Skeletal muscle satellite cell (primary cell): ENCODE data around the gene ADAMTS2.

Source experiments
- H3K27me3 ChIP-seq: 2 replicates; pipeline ENCODE4 v1.7.0; 2013; ENCODE audit warnings: low read length; ENCODE audit not compliant: control insufficient read depth, insufficient read depth
- H3K36me3 ChIP-seq: 2 replicates; pipeline ENCODE4 v1.7.0; 2013; ENCODE audit warnings: mild to moderate bottlenecking, control low read depth, low read length; ENCODE audit not compliant: insufficient read depth
- H3K4me1 ChIP-seq: 2 replicates; pipeline ENCODE4 v1.7.0; 2013; ENCODE audit warnings: low read length; ENCODE audit not compliant: control insufficient read depth, insufficient read depth
- H3K4me2 ChIP-seq: 2 replicates; pipeline ENCODE4 v1.7.0; 2013; ENCODE audit warnings: mild to moderate bottlenecking, low read length
- H3K4me3 ChIP-seq: 2 replicates; pipeline ENCODE4 v1.7.0; 2013; ENCODE audit warnings: low read length
- H3K9ac ChIP-seq: 2 replicates; pipeline ENCODE4 v1.7.0; 2013; ENCODE audit warnings: mild to moderate bottlenecking, low read depth, low read length, moderate library complexity
- H3K9me3 ChIP-seq: replicated peaks from 2 replicates; pipeline ENCODE4 v1.7.0; 2013; ENCODE audit warnings: mild to moderate bottlenecking, control low read depth, low read length

ADAMTS2 gene

GRCh38 chr5:179158556-179158955 is 186.7 kb downstream of the ADAMTS2 start:
- H3K4me1 ChIP-seq, result no peaks in the 10 kb centered on the region
- H3K4me2 ChIP-seq, result no peak overlapping the region
- H3K36me3 ChIP-seq, result peaks cover 61% of the 10 kb centered on the region
- no peak overlapping the region for H3K4me3 ChIP-seq
- no peaks in the 10 kb centered on the region for H3K27me3 ChIP-seq
- H3K9ac ChIP-seq, result no peak overlapping the region
- H3K9me3 ChIP-seq, result no peaks in the 10 kb centered on the region

- Histone ChIP-seq H3K9me3 (no peaks in the 10 kb centered on the region), H3K9ac (no peak overlapping the region), H3K4me3 (no peak overlapping the region), H3K36me3 (peaks cover 60% of the 10 kb centered on the region), H3K27me3 (no peaks in the 10 kb centered on the region), H3K4me2 (no peak overlapping the region), H3K4me1 (no peaks in the 10 kb centered on the region)
Observed at GRCh38 chr5:179154991-179155955, 190.0 kb downstream of the ADAMTS2 start.

GRCh38 chr5:179154346-179154990 is 190.8 kb downstream of the ADAMTS2 start:
- Histone ChIP-seq H3K9me3 (no peaks in the 10 kb centered on the region), H3K4me3 (no peak overlapping the region), H3K36me3 (peaks cover 67% of the 10 kb centered on the region), H3K4me1 (no peaks in the 10 kb centered on the region), H3K27me3 (no peaks in the 10 kb centered on the region), H3K4me2 (no peak overlapping the region), H3K9ac (no peak overlapping the region)

GRCh38 chr5:179153921-179154345 is 191.3 kb downstream of the ADAMTS2 start:
- no peaks in the 10 kb centered on the region for H3K9me3 ChIP-seq

GRCh38 chr5:179153341-179153901 is 191.8 kb downstream of the ADAMTS2 start:
- H3K4me2 ChIP-seq, result no peak overlapping the region
- no peaks in the 10 kb centered on the region for H3K9me3 ChIP-seq
- H3K4me1 ChIP-seq, result no peaks in the 10 kb centered on the region
- H3K9ac ChIP-seq, result no peak overlapping the region
- no peaks in the 10 kb centered on the region for H3K27me3 ChIP-seq
- H3K36me3 ChIP-seq, result peaks cover 65% of the 10 kb centered on the region
- no peak overlapping the region for H3K4me3 ChIP-seq

More at GRCh38 chr5:179153921-179154345, 191.3 kb downstream of the ADAMTS2 start:
- no peaks in the 10 kb centered on the region for H3K4me1 ChIP-seq
- H3K9ac ChIP-seq, result no peak overlapping the region
- H3K4me3 ChIP-seq, result no peak overlapping the region
- H3K36me3 ChIP-seq, result peaks cover 67% of the 10 kb centered on the region
- H3K27me3 ChIP-seq, result no peaks in the 10 kb centered on the region
- no peak overlapping the region for H3K4me2 ChIP-seq

- H3K27me3 ChIP-seq, result no peaks in the 10 kb centered on the region
- H3K4me2 ChIP-seq, result no peak overlapping the region
- H3K9me3 ChIP-seq, result no peaks in the 10 kb centered on the region
- H3K4me1 ChIP-seq, result no peaks in the 10 kb centered on the region
- no peak overlapping the region for H3K4me3 ChIP-seq
- peaks cover 66% of the 10 kb centered on the region for H3K36me3 ChIP-seq
- no peak overlapping the region for H3K9ac ChIP-seq
Observed at GRCh38 chr5:179152941-179153340, 192.3 kb downstream of the ADAMTS2 start.

GRCh38 chr5:179152144-179152895 is 192.9 kb downstream of the ADAMTS2 start:
- Histone ChIP-seq H3K9ac (no peak overlapping the region), H3K4me1 (no peaks in the 10 kb centered on the region), H3K9me3 (no peaks in the 10 kb centered on the region), H3K4me2 (no peak overlapping the region), H3K27me3 (no peaks in the 10 kb centered on the region), H3K4me3 (no peak overlapping the region), H3K36me3 (peaks cover 62% of the 10 kb centered on the region)

- no peaks in the 10 kb centered on the region for H3K9me3 ChIP-seq
- peaks cover 60% of the 10 kb centered on the region for H3K36me3 ChIP-seq
Observed at GRCh38 chr5:179151286-179152118, 193.8 kb downstream of the ADAMTS2 start.

GRCh38 chr5:179150011-179150410 is 195.2 kb downstream of the ADAMTS2 start:
- Histone ChIP-seq H3K4me2 (no peak overlapping the region), H3K9ac (no peak overlapping the region), H3K4me1 (no peaks in the 10 kb centered on the region), H3K9me3 (no peaks in the 10 kb centered on the region), H3K36me3 (peaks cover 53% of the 10 kb centered on the region), H3K4me3 (no peak overlapping the region), H3K27me3 (no peaks in the 10 kb centered on the region)

More at GRCh38 chr5:179151286-179152118, 193.8 kb downstream of the ADAMTS2 start:
- Histone ChIP-seq H3K9ac (no peak overlapping the region), H3K4me3 (no peak overlapping the region), H3K4me1 (no peaks in the 10 kb centered on the region), H3K27me3 (no peaks in the 10 kb centered on the region), H3K4me2 (no peak overlapping the region)

- Histone ChIP-seq H3K9ac (no peak overlapping the region), H3K4me2 (no peak overlapping the region), H3K9me3 (no peaks in the 10 kb centered on the region), H3K27me3 (no peaks in the 10 kb centered on the region), H3K4me1 (no peaks in the 10 kb centered on the region), H3K4me3 (no peak overlapping the region), H3K36me3 (peaks cover 48% of the 10 kb centered on the region)
Observed at GRCh38 chr5:179149278-179149677, 196.0 kb downstream of the ADAMTS2 start.
